MV-4-11 (cell line): ENCODE data around the gene ZNF407.

Experiments used
- DNase-seq: peaks from one replicate; lab custom pipeline; 2025; lab: John Stamatoyannopoulos, UW

The ZNF407 gene

GRCh38 chr18:74828200-74828599 lies 230.5 kb downstream of the ZNF407 start:
- DNase-seq: no peak

- DNase-seq: no peak
Measured at GRCh38 chr18:74831571-74832250, 234.0 kb downstream of the ZNF407 start.

DNA sequence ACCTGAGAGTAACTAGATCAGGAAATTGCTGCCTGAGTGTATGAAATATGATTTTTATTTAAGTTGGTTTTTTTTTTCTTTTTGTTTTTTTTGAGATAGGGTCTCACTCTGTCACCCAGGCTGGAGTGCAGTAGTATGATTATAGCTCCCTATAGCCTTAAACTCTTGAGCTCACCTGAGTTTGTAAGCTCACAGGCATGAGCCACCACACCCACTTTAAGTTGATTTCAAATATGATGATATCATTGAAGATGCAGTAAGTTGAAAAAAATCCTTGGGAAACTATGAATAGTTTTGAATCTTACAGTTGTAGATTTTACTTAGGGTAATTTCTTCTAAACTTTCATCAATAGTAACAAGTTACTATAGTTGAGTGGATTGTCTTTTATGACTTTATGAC lies 234.7 kb downstream of the ZNF407 start:
- no peak for DNase-seq

GRCh38 chr18:74832999-74833398 lies 235.3 kb downstream of the ZNF407 start:
- peak; percentile 7 for DNase-seq

- no peak for DNase-seq
Measured at GRCh38 chr18:74834424-74835309, 237.0 kb downstream of the ZNF407 start.

GRCh38 chr18:74836296-74837139 lies 238.8 kb downstream of the ZNF407 start:
- DNase-seq: no peak

DNA sequence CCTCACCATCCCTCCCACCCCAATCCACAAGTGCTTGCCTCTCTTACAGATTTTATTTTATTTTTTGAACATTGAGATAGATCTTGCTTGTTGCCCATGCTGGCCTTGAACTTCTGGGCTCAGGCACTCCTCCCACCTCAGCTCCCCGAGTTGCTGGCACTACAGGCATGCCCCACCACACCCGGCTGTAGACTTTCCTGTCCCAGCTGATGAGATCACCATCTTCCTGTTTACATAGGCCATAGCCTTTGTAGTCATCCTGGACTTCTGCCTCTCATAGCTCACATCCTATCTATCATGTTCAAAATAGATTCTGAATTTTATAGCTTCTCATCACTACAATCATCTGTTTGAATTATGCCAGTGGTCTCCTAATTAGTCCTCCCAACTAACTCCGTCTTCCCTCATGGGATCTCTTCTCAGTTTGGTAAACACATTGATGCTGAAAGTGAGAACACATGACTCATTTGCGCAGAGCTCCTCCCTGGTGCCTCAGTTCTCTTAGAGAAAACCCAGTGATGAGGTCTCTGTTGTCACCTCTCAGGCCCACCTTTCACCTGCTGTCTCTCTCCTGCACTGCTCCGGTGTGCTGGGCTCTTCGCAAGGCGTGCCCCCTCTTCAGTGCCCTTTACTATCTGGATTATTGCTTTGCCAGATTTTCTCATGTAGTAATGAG lies 243.0 kb downstream of the ZNF407 start:
- DNase-seq: no peak

- DNase-seq: no peak
Measured at GRCh38 chr18:74841248-74841647, 243.6 kb downstream of the ZNF407 start.

DNA sequence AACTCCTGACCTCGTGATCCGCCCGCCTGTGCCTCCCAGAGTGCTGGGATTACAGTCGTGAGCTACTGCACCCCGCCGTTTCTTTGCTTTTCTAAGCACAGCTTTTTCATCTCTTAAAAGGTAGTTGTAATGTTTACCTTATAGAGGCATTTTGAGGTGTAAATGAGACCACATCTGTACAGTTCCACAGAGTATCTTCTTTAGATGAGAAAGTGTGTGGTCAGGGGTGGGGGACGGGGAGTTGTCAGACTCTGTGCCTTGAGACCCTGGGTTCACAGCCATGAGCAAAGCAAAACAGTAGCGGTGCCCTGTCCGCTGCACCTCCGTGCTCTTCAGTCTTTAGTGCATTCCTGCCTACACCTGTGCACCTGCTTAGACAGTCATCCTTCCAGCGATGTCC lies 251.6 kb downstream of the ZNF407 start:
- DNase-seq: no peak

DNA sequence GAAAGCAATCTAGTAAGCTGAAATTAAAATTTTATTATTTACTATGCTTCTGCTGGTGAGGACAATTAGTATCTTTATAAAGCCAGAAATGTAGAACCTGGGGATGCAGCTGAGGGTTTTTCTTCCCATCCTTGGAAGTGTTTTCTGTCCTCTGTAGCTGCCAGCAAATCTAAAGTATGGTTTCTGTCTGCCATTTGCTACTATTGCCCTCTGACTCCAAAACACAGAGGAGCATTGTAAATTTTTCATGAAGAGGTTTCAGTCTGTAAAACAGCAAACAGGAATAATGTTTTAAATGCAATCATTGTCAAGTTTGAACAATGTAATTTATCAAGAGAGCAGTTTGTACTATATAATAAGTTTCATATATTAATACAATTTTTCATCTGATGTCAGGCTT lies 258.8 kb downstream of the ZNF407 start:
- DNase-seq: no peak

GRCh38 chr18:74856928-74857327 lies 259.3 kb downstream of the ZNF407 start:
- DNase-seq: no peak

DNA sequence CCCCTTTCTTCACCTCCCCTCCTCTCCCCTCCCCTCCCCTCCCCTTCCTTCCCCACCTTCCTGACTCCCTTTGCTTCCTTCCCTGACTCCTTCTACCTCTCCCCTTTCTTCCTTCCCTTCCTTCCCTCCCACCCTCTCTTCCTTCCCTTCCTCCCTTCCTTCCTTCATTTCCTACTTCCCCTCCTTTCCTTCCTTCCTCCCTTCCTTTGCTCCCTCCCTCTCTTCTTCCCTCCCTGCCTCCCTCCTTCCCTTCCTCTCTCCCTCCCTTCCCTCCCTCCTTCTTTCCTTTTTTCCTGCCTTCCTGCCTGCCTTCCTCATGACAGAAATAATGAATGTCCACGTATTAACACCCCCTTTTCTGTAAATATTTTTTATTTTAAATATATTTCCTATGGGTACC lies 260.2 kb downstream of the ZNF407 start:
- no peak for DNase-seq

- DNase-seq: no peak
Measured at GRCh38 chr18:74861154-74861553, 263.5 kb downstream of the ZNF407 start.

GRCh38 chr18:74862094-74862493 lies 264.4 kb downstream of the ZNF407 start:
- no peak for DNase-seq

GRCh38 chr18:74866577-74866976 lies 268.9 kb downstream of the ZNF407 start:
- no peak for DNase-seq

- no peak for DNase-seq
Measured at GRCh38 chr18:74868461-74868860, 270.8 kb downstream of the ZNF407 start.

GRCh38 chr18:74869904-74870863 lies 272.5 kb downstream of the ZNF407 start:
- DNase-seq: no peak

- DNase-seq: no peak
Measured at GRCh38 chr18:74870950-74871349, 273.3 kb downstream of the ZNF407 start.

DNA sequence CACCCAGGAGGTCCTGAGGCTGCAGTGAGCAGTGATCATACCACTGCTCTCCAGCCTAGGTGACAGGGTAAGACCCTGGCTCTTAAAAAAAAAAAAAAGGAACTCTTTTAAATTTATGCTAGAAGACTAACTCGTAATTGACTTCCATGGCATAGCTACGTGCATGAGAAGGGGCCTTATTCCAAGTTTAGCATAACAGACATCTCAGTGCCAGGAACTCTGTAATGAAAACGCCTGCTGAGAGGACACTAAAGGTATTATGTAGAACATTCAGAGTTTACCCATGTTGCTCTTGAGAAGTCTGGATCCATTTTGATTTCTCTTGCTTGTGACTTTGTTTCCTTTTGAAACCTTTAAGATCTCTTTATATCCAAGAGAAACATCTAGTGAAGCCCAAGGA lies 276.0 kb downstream of the ZNF407 start:
- DNase-seq: no peak

- DNase-seq: no peak
Measured at GRCh38 chr18:74874351-74874750, 276.7 kb downstream of the ZNF407 start.
